Neural cell (in vitro differentiated cells): ENCODE data around the gene MACF1. TPM values are rescaled to one million over a fixed set of nuclear protein-coding genes. Genes with fewer than 3 reads are reported as not detected.
"Not testable (repeated sequence)": the region's sequence is repeated elsewhere in the genome, so short reads cannot be mapped to it uniquely, and the experiment has no call there.

Experiments used
- H2AFZ ChIP-seq: fragments of 200-600, 300-800 bp; sonication (generic), shearing (Covaris generic); 2 replicates; pipeline ENCODE4 v1.6.0; 2014; ENCODE audit warnings: low read depth, mild to moderate bottlenecking, antibody characterized with exemption, low read length, moderate library complexity
- H3F3A ChIP-seq: fragments of 200-600 bp; shearing (Covaris generic); 2 replicates; pipeline ENCODE4 v1.6.1; 2016; ENCODE audit warnings: mild to moderate bottlenecking, moderate library complexity, mixed read lengths, antibody characterized with exemption, low read length; ENCODE audit not compliant: insufficient read depth, poor library complexity, severe bottlenecking
- H3K27ac ChIP-seq: fragments of 200-600, 300-800 bp; sonication (generic), shearing (Covaris generic); 2 replicates; pipeline ENCODE4 v1.5.1; 2014; ENCODE audit warnings: mild to moderate bottlenecking, low read length, moderate library complexity
- H3K27me3 ChIP-seq: fragments of 300-800, 200-600 bp; sonication (generic), shearing (Covaris generic); 2 replicates; pipeline ENCODE4 v1.6.0; 2014; ENCODE audit warnings: mild to moderate bottlenecking, low read depth, low read length, moderate library complexity; ENCODE audit not compliant: insufficient read depth
- H3K36me3 ChIP-seq: fragments of 300-800, 200-600 bp; sonication (generic), shearing (Covaris generic); 2 replicates; pipeline ENCODE4 v1.5.1; 2014; ENCODE audit warnings: mild to moderate bottlenecking, antibody characterized with exemption, low read length, moderate library complexity; ENCODE audit not compliant: insufficient read depth
- H3K4me2 ChIP-seq: fragments of 300-800, 200-600 bp; sonication (generic), shearing (Covaris generic); 2 replicates; pipeline ENCODE4 v1.6.0; 2014; ENCODE audit warnings: mild to moderate bottlenecking, low read length
- H3K4me3 ChIP-seq: fragments of 300-800, 200-600 bp; sonication (generic), shearing (Covaris generic); 2 replicates; pipeline ENCODE4 v1.5.1; 2014; ENCODE audit warnings: mild to moderate bottlenecking, low read length, moderate library complexity
- H3K79me2 ChIP-seq: fragments of 200-600 bp; shearing (Covaris generic); replicated peaks from 2 replicates; pipeline ENCODE4 v1.6.0; 2014; ENCODE audit warnings: mild to moderate bottlenecking, low read length, moderate library complexity; ENCODE audit not compliant: insufficient read depth
- H3K9ac ChIP-seq: fragments of 300-800, 200-600 bp; sonication (generic), shearing (Covaris generic); 2 replicates; pipeline ENCODE4 v1.6.1; 2016; ENCODE audit warnings: mild to moderate bottlenecking, low read length, mixed read lengths
- H3K9me2 ChIP-seq: fragments of 200-600 bp; shearing (Covaris generic); 2 replicates; pipeline ENCODE4 v1.6.1; 2016; ENCODE audit warnings: mild to moderate bottlenecking, low read length, mixed read lengths; ENCODE audit not compliant: insufficient read depth
- H3K9me3 ChIP-seq: fragments of 200-600, 300-800 bp; sonication (generic), shearing (Covaris generic); 2 replicates; pipeline ENCODE4 v1.6.1; 2016; ENCODE audit warnings: mild to moderate bottlenecking, mixed run types, low read length, moderate library complexity, mixed read lengths
- H4K20me1 ChIP-seq: fragments of 200-600 bp; shearing (Covaris generic); 2 replicates; pipeline ENCODE4 v1.6.1; 2016; ENCODE audit warnings: mild to moderate bottlenecking, mixed run types; ENCODE audit not compliant: insufficient read depth
- EP300 ChIP-seq: fragments of 450-650 bp; conservative IDR thresholded peaks from 2 replicates; pipeline ENCODE4 v1.6.1; 2014; ENCODE audit warnings: antibody characterized with exemption, mild to moderate bottlenecking, moderate library complexity; ENCODE audit not compliant: poor library complexity, severe bottlenecking
- MXI1 ChIP-seq: fragments of 450-650 bp; conservative IDR thresholded peaks from 2 replicates; pipeline ENCODE4 v1.6.1; 2014; ENCODE audit warnings: antibody characterized with exemption, mild to moderate bottlenecking; ENCODE audit not compliant: poor library complexity, severe bottlenecking
- POLR2AphosphoS5 ChIP-seq: IDR thresholded peaks from 2 replicates; pipeline ENCODE4 v1.6.1; 2012
- RAD21 ChIP-seq: fragments of 450-650 bp; conservative IDR thresholded peaks from 2 replicates; pipeline ENCODE4 v1.6.1; 2014; ENCODE audit warnings: antibody characterized with exemption, mild to moderate bottlenecking, moderate library complexity
- SMC3 ChIP-seq: fragments of 450-650 bp; conservative IDR thresholded peaks from 2 replicates; pipeline ENCODE4 v1.6.1; 2014; ENCODE audit warnings: antibody characterized with exemption, mild to moderate bottlenecking, moderate library complexity; ENCODE audit not compliant: poor library complexity
- TAF1 ChIP-seq: IDR thresholded peaks from 2 replicates; pipeline ENCODE4 v1.6.1; 2012; ENCODE audit warnings: low read depth
- polyA plus RNA-seq: library from polyadenylated mRNA; depleted of rRNA; stranded (reverse); fragments of >200 nt; gene quantifications from 2 replicates; pipeline ENCODE4 v1.2.3, GENCODE V29; 2014
- TF ChIP-seq, protein P1 (sequence below): IDR thresholded peaks from 2 replicates; pipeline ENCODE4 v1.6.1; 2012; ENCODE audit warnings: borderline replicate concordance
- TF ChIP-seq, protein P2 (sequence below): fragments of 450-650 bp; IDR thresholded peaks from 2 replicates; pipeline ENCODE4 v1.5.1; 2014; ENCODE audit warnings: antibody characterized with exemption, mild to moderate bottlenecking, moderate library complexity; ENCODE audit not compliant: poor library complexity, severe bottlenecking

MACF1 gene
- polyA plus RNA-seq, 1 donor from 2014 or later = 176 TPM

DNA sequence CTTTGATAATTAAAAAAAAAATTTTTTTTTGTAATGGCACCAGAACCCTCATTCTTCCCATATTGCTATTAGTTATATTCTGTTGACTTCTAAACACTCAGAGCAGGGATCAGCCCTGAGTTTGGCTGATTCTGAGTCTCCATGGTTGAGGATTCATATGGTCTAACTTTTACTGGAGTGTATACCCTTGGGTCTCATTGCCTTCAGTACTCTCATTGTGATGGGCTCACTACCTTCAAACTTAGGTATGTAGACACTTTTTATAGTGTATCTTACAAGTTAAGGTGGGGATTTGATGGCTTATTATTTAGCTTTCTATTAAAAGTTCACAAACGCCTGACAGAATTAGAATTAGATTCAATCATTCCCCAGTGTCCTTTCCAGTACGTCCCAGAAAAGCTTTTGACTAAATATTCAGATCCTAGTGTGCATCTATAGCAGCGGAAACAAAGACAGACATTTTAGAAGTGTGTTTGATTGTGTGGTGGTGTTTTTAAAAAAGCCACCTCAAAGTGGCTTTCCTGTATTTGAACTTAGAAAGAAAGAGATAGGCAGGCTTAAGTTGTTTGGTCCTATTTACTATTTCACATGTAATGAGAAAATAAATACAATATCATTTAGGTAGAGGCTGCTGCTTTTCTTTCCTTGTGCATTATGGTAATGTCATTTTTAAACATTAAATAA is 1.4 kb downstream of the MACF1 start:
- no peaks in the 10 kb centered on the region for H3K9me3 ChIP-seq
- no peak overlapping the region for H3K9ac ChIP-seq
- H2AFZ ChIP-seq = no peak overlapping the region
- H3K27ac ChIP-seq = no peak overlapping the region
- peaks cover 55% of the 10 kb centered on the region for H3K79me2 ChIP-seq
- no peaks in the 10 kb centered on the region for H3F3A ChIP-seq
- no peaks in the 10 kb centered on the region for H3K27me3 ChIP-seq
- H3K4me2 ChIP-seq = no peak overlapping the region
- TF ChIP-seq RAD21 (no peak), EP300 (no peak), POLR2AphosphoS5 (no peak), TAF1 (no peak), SMC3 (no peak), MXI1 (no peak)
- TF ChIP-seq, protein P1, sequence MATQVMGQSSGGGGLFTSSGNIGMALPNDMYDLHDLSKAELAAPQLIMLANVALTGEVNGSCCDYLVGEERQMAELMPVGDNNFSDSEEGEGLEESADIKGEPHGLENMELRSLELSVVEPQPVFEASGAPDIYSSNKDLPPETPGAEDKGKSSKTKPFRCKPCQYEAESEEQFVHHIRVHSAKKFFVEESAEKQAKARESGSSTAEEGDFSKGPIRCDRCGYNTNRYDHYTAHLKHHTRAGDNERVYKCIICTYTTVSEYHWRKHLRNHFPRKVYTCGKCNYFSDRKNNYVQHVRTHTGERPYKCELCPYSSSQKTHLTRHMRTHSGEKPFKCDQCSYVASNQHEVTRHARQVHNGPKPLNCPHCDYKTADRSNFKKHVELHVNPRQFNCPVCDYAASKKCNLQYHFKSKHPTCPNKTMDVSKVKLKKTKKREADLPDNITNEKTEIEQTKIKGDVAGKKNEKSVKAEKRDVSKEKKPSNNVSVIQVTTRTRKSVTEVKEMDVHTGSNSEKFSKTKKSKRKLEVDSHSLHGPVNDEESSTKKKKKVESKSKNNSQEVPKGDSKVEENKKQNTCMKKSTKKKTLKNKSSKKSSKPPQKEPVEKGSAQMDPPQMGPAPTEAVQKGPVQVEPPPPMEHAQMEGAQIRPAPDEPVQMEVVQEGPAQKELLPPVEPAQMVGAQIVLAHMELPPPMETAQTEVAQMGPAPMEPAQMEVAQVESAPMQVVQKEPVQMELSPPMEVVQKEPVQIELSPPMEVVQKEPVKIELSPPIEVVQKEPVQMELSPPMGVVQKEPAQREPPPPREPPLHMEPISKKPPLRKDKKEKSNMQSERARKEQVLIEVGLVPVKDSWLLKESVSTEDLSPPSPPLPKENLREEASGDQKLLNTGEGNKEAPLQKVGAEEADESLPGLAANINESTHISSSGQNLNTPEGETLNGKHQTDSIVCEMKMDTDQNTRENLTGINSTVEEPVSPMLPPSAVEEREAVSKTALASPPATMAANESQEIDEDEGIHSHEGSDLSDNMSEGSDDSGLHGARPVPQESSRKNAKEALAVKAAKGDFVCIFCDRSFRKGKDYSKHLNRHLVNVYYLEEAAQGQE = no peak
- TF ChIP-seq, protein P2, sequence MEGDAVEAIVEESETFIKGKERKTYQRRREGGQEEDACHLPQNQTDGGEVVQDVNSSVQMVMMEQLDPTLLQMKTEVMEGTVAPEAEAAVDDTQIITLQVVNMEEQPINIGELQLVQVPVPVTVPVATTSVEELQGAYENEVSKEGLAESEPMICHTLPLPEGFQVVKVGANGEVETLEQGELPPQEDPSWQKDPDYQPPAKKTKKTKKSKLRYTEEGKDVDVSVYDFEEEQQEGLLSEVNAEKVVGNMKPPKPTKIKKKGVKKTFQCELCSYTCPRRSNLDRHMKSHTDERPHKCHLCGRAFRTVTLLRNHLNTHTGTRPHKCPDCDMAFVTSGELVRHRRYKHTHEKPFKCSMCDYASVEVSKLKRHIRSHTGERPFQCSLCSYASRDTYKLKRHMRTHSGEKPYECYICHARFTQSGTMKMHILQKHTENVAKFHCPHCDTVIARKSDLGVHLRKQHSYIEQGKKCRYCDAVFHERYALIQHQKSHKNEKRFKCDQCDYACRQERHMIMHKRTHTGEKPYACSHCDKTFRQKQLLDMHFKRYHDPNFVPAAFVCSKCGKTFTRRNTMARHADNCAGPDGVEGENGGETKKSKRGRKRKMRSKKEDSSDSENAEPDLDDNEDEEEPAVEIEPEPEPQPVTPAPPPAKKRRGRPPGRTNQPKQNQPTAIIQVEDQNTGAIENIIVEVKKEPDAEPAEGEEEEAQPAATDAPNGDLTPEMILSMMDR = no peak
- no peaks in the 10 kb centered on the region for H3K36me3 ChIP-seq
- H3K4me3 ChIP-seq = no peak overlapping the region
- H4K20me1 ChIP-seq = peaks cover 4% of the 10 kb centered on the region
- H3K9me2 ChIP-seq = no peaks in the 10 kb centered on the region

DNA sequence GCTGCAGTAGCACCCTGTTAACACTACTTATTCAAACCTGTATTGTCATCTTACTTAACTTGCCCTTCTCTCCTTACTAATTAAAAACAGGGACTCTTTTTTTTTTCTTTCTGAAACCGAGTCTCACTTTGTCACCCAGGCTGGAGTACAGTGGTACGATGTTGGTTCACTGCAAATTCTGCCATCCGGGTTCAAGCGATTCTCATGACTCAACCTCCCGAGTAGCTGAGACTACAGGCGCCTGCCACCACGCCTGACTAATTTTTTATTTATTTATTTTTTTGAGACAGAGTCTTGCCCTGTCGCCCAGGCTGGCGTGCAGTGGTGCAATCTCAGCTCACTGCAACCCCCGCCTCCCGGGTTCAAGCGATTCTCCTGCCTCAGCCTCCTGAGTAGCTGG is 3.9 kb downstream of the MACF1 start:
- H3K27ac ChIP-seq, H4K20me1 ChIP-seq, H3K27me3 ChIP-seq, H3K9ac ChIP-seq, H3K4me3 ChIP-seq, H3F3A ChIP-seq, H3K9me2 ChIP-seq, H3K36me3 ChIP-seq, H2AFZ ChIP-seq, H3K9me3 ChIP-seq, H3K4me2 ChIP-seq: not testable (repeated sequence)
- H3K79me2 ChIP-seq = peaks cover 46% of the 10 kb centered on the region

DNA sequence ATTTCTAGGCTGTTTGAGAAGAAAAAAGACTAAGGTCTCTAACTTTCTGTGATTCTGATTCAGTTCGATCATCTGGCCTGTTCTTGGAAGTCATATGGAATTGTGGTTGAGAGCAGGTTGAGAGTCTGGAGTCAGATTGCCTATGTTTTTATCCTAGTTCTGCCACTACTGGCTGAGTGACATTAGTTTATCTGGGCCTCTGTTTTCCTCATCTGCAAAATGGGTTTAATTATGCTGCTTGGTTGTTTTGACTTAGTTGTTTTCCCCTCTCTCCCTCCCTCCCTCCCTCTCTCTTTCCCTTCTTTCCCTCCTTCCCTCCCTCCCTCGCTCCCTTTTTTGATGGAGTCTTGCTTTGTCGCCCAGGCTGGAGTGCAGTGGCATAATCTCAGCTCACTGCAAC is 6.2 kb downstream of the MACF1 start:
- Histone ChIP-seq H3K4me2 (no peak overlapping the region), H3K79me2 (peaks cover 24% of the 10 kb centered on the region), H3K9me2 (no peaks in the 10 kb centered on the region), H3K27ac (no peak overlapping the region), H3K36me3 (no peaks in the 10 kb centered on the region), H3F3A (no peaks in the 10 kb centered on the region), H3K4me3 (no peak overlapping the region), H4K20me1 (peaks cover 7% of the 10 kb centered on the region), H3K27me3 (no peaks in the 10 kb centered on the region), H3K9ac (no peak overlapping the region), H3K9me3 (no peaks in the 10 kb centered on the region), H2AFZ (no peak overlapping the region)
- TF ChIP-seq SMC3 (no peak), RAD21 (no peak), POLR2AphosphoS5 (no peak), TAF1 (no peak)
- TF ChIP-seq, protein P1 = no peak
- TF ChIP-seq, protein P2 = no peak
